Measurements from ENCODE around the gene AP4E1.

Gene AP4E1

DNA sequence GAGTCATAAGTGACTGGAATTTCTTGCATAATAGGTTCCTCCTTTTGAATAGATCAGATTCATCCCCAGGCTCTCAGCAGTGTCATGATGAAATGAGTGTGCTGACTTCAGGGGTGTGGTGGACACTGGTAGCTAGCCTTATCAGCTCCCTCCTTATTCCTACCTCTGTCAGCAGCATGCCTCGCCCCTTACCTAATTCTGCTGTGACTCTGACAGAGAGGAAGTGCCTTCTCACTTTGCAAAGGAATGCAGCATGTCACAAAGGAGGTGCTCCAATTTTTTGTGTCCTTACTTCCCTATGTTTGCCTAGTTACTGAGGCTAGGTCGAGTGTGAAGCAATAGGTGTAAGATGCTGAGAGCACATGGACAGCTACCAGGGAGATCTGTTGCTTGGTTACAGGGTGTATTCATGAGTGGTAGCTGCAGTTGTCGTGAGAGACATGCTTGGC lies 95.6 kb downstream of the AP4E1 start:
- TF ChIP-seq EZH2phosphoT487 (IDR thresholded peaks at IDR 0.05; ENCODE audit: low read depth) = no peak
- TF ChIP-seq, protein P1, sequence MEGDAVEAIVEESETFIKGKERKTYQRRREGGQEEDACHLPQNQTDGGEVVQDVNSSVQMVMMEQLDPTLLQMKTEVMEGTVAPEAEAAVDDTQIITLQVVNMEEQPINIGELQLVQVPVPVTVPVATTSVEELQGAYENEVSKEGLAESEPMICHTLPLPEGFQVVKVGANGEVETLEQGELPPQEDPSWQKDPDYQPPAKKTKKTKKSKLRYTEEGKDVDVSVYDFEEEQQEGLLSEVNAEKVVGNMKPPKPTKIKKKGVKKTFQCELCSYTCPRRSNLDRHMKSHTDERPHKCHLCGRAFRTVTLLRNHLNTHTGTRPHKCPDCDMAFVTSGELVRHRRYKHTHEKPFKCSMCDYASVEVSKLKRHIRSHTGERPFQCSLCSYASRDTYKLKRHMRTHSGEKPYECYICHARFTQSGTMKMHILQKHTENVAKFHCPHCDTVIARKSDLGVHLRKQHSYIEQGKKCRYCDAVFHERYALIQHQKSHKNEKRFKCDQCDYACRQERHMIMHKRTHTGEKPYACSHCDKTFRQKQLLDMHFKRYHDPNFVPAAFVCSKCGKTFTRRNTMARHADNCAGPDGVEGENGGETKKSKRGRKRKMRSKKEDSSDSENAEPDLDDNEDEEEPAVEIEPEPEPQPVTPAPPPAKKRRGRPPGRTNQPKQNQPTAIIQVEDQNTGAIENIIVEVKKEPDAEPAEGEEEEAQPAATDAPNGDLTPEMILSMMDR (IDR thresholded peaks at IDR 0.05; ENCODE audit: low read depth, low read length) = no peak
- Histone ChIP-seq H2AFZ (ENCODE audit: low read depth, low read length) (no peak overlapping the region), H3K4me1 (ENCODE audit: low read length) (no peaks in the 10 kb centered on the region), H4K20me1 (ENCODE audit: insufficient read depth, low read length) (no peaks in the 10 kb centered on the region), H3K79me2 (ENCODE audit: low read length) (no peaks in the 10 kb centered on the region), H3K4me3 (ENCODE audit: low read length) (no peak overlapping the region), H3K4me2 (ENCODE audit: low read length) (no peak overlapping the region), H3K9ac (ENCODE audit: low read length) (no peak overlapping the region), H3K9me3 (ENCODE audit: insufficient read depth, low read length) (no peaks in the 10 kb centered on the region), H3K27me3 (ENCODE audit: low read depth, low read length) (no peaks in the 10 kb centered on the region), H3K36me3 (replicated peaks; ENCODE audit: low read depth, low read length) (peaks cover 7% of the 10 kb centered on the region), H3K27ac (ENCODE audit: low read length) (no peak overlapping the region)

DNA sequence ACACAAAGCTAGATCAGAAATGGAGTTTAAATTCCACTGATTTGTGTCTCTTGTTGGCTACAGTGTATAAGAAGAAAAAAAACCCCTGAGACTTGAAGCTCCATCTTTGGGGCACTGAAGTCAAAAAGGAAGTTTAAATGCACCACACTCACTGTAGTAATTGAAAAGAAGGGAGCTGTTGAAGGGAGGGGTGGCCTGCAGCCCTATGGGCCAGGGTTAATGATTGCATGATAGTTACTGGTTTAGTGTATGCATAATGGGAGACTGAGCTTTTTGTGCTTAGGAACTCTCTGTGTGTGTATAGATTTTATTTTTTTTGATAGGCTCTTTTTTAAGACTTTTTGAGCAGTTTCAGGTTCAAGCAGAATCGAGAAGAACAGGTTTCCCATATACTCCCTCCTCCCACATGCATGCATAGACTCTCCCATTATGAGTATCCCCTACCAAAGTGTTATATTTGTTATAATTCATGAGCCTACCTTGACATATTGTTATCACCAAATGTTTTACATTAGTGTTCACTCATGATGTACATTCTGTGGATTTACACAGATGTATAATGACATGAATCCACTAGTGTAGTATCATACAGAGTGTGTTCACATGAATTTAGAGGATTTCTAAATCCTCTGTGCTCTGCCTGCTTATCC lies 98.0 kb downstream of the AP4E1 start:
- H3K9ac ChIP-seq (ENCODE audit: low read length) = no peak overlapping the region
- H3K4me2 ChIP-seq (ENCODE audit: low read length) = no peak overlapping the region
- no peaks in the 10 kb centered on the region for H4K20me1 ChIP-seq (ENCODE audit: insufficient read depth, low read length)
- no peaks in the 10 kb centered on the region for H3K79me2 ChIP-seq (ENCODE audit: low read length)
- H3K36me3 ChIP-seq (replicated peaks; ENCODE audit: low read depth, low read length) = peaks cover 7% of the 10 kb centered on the region
- H3K27me3 ChIP-seq (ENCODE audit: low read depth, low read length) = no peaks in the 10 kb centered on the region
- no peak overlapping the region for H3K4me3 ChIP-seq (ENCODE audit: low read length)
- TF ChIP-seq EZH2phosphoT487 (IDR thresholded peaks at IDR 0.05; ENCODE audit: low read depth) = no peak
- TF ChIP-seq, protein P1 (IDR thresholded peaks at IDR 0.05; ENCODE audit: low read depth, low read length) = no peak
- no peaks in the 10 kb centered on the region for H3K4me1 ChIP-seq (ENCODE audit: low read length)
- H2AFZ ChIP-seq (ENCODE audit: low read depth, low read length) = no peak overlapping the region
- H3K27ac ChIP-seq (ENCODE audit: low read length) = no peak overlapping the region
- no peaks in the 10 kb centered on the region for H3K9me3 ChIP-seq (ENCODE audit: insufficient read depth, low read length)

DNA sequence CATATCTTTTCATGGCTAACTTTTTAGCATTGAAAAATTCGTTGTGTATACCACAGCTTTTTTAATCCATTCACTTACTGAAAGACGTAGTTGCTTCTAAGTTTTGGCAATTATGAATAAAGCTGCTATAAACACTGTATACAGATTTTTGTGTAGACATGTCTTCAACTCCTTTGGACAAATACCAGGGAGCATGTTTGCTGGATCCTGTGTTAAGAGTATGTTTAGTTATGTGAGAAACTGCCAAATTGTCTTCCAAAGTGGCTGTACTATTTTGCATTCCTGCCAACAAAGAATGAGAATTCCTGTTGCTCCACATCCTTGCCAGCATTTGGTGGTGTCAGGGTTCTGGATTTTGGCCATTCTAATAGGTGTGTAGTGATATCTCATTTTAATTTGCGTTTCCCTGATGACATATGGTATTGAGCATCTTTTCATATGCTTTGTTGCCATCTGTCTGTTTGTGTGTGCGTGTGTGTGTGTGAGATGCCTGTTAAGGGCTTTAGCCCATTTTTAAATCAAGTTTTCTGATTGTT lies 98.7 kb downstream of the AP4E1 start:
- no peak overlapping the region for H3K4me3 ChIP-seq (ENCODE audit: low read length)
- no peak for TF ChIP-seq EZH2phosphoT487 (IDR thresholded peaks at IDR 0.05; ENCODE audit: low read depth)
- TF ChIP-seq, protein P1 (IDR thresholded peaks at IDR 0.05; ENCODE audit: low read depth, low read length) = no peak
- no peaks in the 10 kb centered on the region for H3K4me1 ChIP-seq (ENCODE audit: low read length)
- H3K27ac ChIP-seq (ENCODE audit: low read length) = no peak overlapping the region
- no peaks in the 10 kb centered on the region for H3K79me2 ChIP-seq (ENCODE audit: low read length)
- peaks cover 4% of the 10 kb centered on the region for H3K36me3 ChIP-seq (replicated peaks; ENCODE audit: low read depth, low read length)
- H3K9ac ChIP-seq (ENCODE audit: low read length) = no peak overlapping the region
- no peaks in the 10 kb centered on the region for H3K27me3 ChIP-seq (ENCODE audit: low read depth, low read length)
- H3K4me2 ChIP-seq (ENCODE audit: low read length) = no peak overlapping the region
- no peak overlapping the region for H2AFZ ChIP-seq (ENCODE audit: low read depth, low read length)
- no peaks in the 10 kb centered on the region for H3K9me3 ChIP-seq (ENCODE audit: insufficient read depth, low read length)
- H4K20me1 ChIP-seq (ENCODE audit: insufficient read depth, low read length) = no peaks in the 10 kb centered on the region

GRCh38 chr15:51011212-51011611 lies 102.7 kb downstream of the AP4E1 start:
- Histone ChIP-seq H3K79me2 (ENCODE audit: low read length) (no peaks in the 10 kb centered on the region), H3K4me2 (ENCODE audit: low read length) (no peak overlapping the region), H4K20me1 (ENCODE audit: insufficient read depth, low read length) (no peaks in the 10 kb centered on the region), H2AFZ (ENCODE audit: low read depth, low read length) (no peak overlapping the region), H3K4me3 (ENCODE audit: low read length) (no peak overlapping the region), H3K4me1 (ENCODE audit: low read length) (no peaks in the 10 kb centered on the region), H3K9me3 (ENCODE audit: insufficient read depth, low read length) (no peaks in the 10 kb centered on the region), H3K27ac (ENCODE audit: low read length) (no peak overlapping the region), H3K36me3 (replicated peaks; ENCODE audit: low read depth, low read length) (no peaks in the 10 kb centered on the region), H3K27me3 (ENCODE audit: low read depth, low read length) (no peaks in the 10 kb centered on the region), H3K9ac (ENCODE audit: low read length) (no peak overlapping the region)
- no peak for TF ChIP-seq EZH2phosphoT487 (IDR thresholded peaks at IDR 0.05; ENCODE audit: low read depth)
- TF ChIP-seq, protein P1 (IDR thresholded peaks at IDR 0.05; ENCODE audit: low read depth, low read length) = no peak

Measured in OCI-LY3 (cell line).